ENCODE measurements around the gene LTO1.

LTO1 gene

GRCh38 chr11:69680688-69681087 is 5.5 kb upstream of the LTO1 start:
- no peak overlapping the region for H3K4me3 ChIP-seq (ENCODE audit: low read length, poor library complexity, severe bottlenecking)
- H2AFZ ChIP-seq (ENCODE audit: low read length) = no peak overlapping the region
- H3K4me1 ChIP-seq (ENCODE audit: insufficient read depth, low read length, poor library complexity, severe bottlenecking) = no peaks in the 10 kb centered on the region
- H3K9me2 ChIP-seq (replicated peaks; ENCODE audit: low read depth, low read length) = no peaks in the 10 kb centered on the region
- H3K4me2 ChIP-seq (ENCODE audit: low read depth, low read length, poor library complexity, severe bottlenecking) = no peak overlapping the region
- no peak overlapping the region for H3K9ac ChIP-seq (ENCODE audit: low read depth, low read length, poor library complexity, severe bottlenecking)
- TF ChIP-seq EZH2phosphoT487 (IDR thresholded peaks at IDR 0.05; ENCODE audit: borderline replicate concordance) = no peak
- no peak for TF ChIP-seq CTCF (conservative IDR thresholded peaks at IDR 0.05; ENCODE audit: low read length)
- no peaks in the 10 kb centered on the region for H3K36me3 ChIP-seq (ENCODE audit: insufficient read depth, low read length)
- no peaks in the 10 kb centered on the region for H3K79me2 ChIP-seq (ENCODE audit: insufficient read depth, low read length)
- no peaks in the 10 kb centered on the region for H4K20me1 ChIP-seq (ENCODE audit: insufficient read depth, low read length, poor library complexity, severe bottlenecking)
- no peaks in the 10 kb centered on the region for H3K27me3 ChIP-seq (ENCODE audit: insufficient read depth, low read length, poor library complexity, severe bottlenecking)
- H3K9me3 ChIP-seq (ENCODE audit: insufficient read depth, low read depth, low read length) = no peaks in the 10 kb centered on the region
- no peaks in the 10 kb centered on the region for H3F3A ChIP-seq (ENCODE audit: low read depth)

- H3F3A ChIP-seq (ENCODE audit: low read depth) = no peaks in the 10 kb centered on the region
- H3K9me2 ChIP-seq (replicated peaks; ENCODE audit: low read depth, low read length) = no peaks in the 10 kb centered on the region
- H4K20me1 ChIP-seq (ENCODE audit: insufficient read depth, low read length, poor library complexity, severe bottlenecking) = peaks cover 19% of the 10 kb centered on the region
- no peak overlapping the region for H2AFZ ChIP-seq (ENCODE audit: low read length)
- no peak overlapping the region for H3K4me2 ChIP-seq (ENCODE audit: low read depth, low read length, poor library complexity, severe bottlenecking)
- no peaks in the 10 kb centered on the region for H3K36me3 ChIP-seq (ENCODE audit: insufficient read depth, low read length)
- H3K9ac ChIP-seq (ENCODE audit: low read depth, low read length, poor library complexity, severe bottlenecking) = no peak overlapping the region
- peaks cover 18% of the 10 kb centered on the region for H3K4me1 ChIP-seq (ENCODE audit: insufficient read depth, low read length, poor library complexity, severe bottlenecking)
- H3K79me2 ChIP-seq (ENCODE audit: insufficient read depth, low read length) = peaks cover 24% of the 10 kb centered on the region
- H3K4me3 ChIP-seq (ENCODE audit: low read length, poor library complexity, severe bottlenecking) = no peak overlapping the region
- no peaks in the 10 kb centered on the region for H3K9me3 ChIP-seq (ENCODE audit: insufficient read depth, low read depth, low read length)
- no peaks in the 10 kb centered on the region for H3K27me3 ChIP-seq (ENCODE audit: insufficient read depth, low read length, poor library complexity, severe bottlenecking)
- TF ChIP-seq EZH2phosphoT487 (IDR thresholded peaks at IDR 0.05; ENCODE audit: borderline replicate concordance) (no peak), CTCF (conservative IDR thresholded peaks at IDR 0.05; ENCODE audit: low read length) (no peak)
Observed at GRCh38 chr11:69677749-69678148, 2.6 kb upstream of the LTO1 start.

GRCh38 chr11:69674267-69674885 is 777 bp downstream of the LTO1 start:
- no peak for TF ChIP-seq EZH2phosphoT487 (IDR thresholded peaks at IDR 0.05; ENCODE audit: borderline replicate concordance)
- TF ChIP-seq CTCF (conservative IDR thresholded peaks at IDR 0.05; ENCODE audit: low read length) = no peak
- Histone ChIP-seq H3K9me2 (replicated peaks; ENCODE audit: low read depth, low read length) (no peaks in the 10 kb centered on the region), H3K9me3 (ENCODE audit: insufficient read depth, low read depth, low read length) (no peaks in the 10 kb centered on the region), H3K27me3 (ENCODE audit: insufficient read depth, low read length, poor library complexity, severe bottlenecking) (no peaks in the 10 kb centered on the region), H3K4me3 (ENCODE audit: low read length, poor library complexity, severe bottlenecking) (peak overlapping the region; percentile 97), H3K4me1 (ENCODE audit: insufficient read depth, low read length, poor library complexity, severe bottlenecking) (peaks cover 18% of the 10 kb centered on the region), H3K9ac (ENCODE audit: low read depth, low read length, poor library complexity, severe bottlenecking) (peak overlapping the region; percentile 97), H3K79me2 (ENCODE audit: insufficient read depth, low read length) (peaks cover 25% of the 10 kb centered on the region), H3K4me2 (ENCODE audit: low read depth, low read length, poor library complexity, severe bottlenecking) (peak overlapping the region; percentile 84), H2AFZ (ENCODE audit: low read length) (peak overlapping the region; percentile 80; the same call in 1 of the 2 replicates), H3K36me3 (ENCODE audit: insufficient read depth, low read length) (no peaks in the 10 kb centered on the region; the same call in 1 of the 2 replicates), H3F3A (ENCODE audit: low read depth) (no peaks in the 10 kb centered on the region), H4K20me1 (ENCODE audit: insufficient read depth, low read length, poor library complexity, severe bottlenecking) (peaks cover 19% of the 10 kb centered on the region)
